SU-DHL-6 (cell line): ENCODE measurements around the gene FGF22.

Experiments
- EZH2phosphoT487 ChIP-seq: fragments of 200-600 bp; sonication (generic), shearing (Covaris generic); conservative IDR thresholded peaks from 2 replicates; pipeline ENCODE4 v1.6.1; 2018; ENCODE audit warnings: mild to moderate bottlenecking, antibody characterized with exemption, low read length, moderate library complexity, mixed read lengths
- TF ChIP-seq, protein P1 (sequence below): fragments of 200-600 bp; sonication (generic); IDR thresholded peaks from one replicate; pipeline ENCODE4 v1.5.1; 2017; ENCODE audit warnings: antibody characterized with exemption, mild to moderate bottlenecking, low read length, moderate library complexity; ENCODE audit not compliant: insufficient read depth, poor library complexity, severe bottlenecking

DNA sequence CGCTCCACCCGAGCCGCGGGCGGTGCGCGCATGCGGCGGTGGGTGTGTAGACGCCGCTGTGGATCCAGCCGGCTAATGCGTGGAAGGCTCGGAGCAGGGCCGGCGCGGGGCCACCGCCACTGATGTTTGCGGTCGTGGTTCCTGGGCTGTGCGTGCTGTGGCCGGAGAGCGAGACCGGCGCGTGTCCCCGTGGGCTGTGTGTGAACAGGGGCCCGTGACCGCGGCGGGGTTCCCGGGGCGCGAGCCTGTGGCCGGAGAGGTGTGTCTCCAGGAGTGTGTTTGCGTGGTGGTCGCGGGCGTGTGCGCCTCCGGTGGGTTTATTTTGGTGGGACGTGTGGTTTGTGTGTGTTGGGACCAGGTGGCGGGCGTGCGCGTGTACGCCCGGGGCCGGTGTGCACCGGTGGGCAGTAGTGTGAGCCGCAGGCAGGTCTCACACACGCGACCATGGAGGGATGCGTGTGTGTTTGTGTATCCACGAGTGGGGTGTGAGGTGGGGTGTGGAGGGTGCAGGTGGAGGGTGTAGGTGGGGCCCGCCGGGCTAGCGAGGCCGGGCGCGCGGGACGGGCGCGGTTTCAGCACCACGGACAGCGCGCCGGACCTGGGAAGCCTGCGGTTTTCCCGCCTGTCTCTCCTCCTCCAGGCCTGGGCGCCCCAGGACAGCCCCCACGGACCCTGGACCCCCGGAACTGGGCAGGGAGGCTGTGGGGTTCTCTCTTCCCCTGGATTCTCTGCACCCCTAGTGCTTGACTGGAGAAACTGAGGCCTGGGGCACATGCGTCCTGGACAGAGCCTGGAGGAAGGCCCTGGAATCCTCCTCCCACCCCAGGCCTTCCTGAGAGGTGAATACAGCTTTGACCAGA, 48.4 kb upstream of the FGF22 start:
- TF ChIP-seq, protein P1, sequence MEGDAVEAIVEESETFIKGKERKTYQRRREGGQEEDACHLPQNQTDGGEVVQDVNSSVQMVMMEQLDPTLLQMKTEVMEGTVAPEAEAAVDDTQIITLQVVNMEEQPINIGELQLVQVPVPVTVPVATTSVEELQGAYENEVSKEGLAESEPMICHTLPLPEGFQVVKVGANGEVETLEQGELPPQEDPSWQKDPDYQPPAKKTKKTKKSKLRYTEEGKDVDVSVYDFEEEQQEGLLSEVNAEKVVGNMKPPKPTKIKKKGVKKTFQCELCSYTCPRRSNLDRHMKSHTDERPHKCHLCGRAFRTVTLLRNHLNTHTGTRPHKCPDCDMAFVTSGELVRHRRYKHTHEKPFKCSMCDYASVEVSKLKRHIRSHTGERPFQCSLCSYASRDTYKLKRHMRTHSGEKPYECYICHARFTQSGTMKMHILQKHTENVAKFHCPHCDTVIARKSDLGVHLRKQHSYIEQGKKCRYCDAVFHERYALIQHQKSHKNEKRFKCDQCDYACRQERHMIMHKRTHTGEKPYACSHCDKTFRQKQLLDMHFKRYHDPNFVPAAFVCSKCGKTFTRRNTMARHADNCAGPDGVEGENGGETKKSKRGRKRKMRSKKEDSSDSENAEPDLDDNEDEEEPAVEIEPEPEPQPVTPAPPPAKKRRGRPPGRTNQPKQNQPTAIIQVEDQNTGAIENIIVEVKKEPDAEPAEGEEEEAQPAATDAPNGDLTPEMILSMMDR: no peak
- no peak for TF ChIP-seq EZH2phosphoT487
